ENCODE measurements around the gene TMEM39A. TPM values are rescaled to one million over a fixed set of nuclear protein-coding genes. Genes with fewer than 3 reads are reported as not detected.

Gene TMEM39A
- total and polyA plus RNA-seq, 10 of the 15 experiments (the other 5 are each of a cell fraction or from before 2014, with no cell fraction given), result 10.8 to 44.7 (median 33.2) TPM

GRCh38 chr3:119388577-119388976 is 74.8 kb downstream of the TMEM39A start:
- in situ Hi-C loops (cut with MboI) (no loop called here), intact Hi-C loops (cut with micrococcal nuclease; ENCODE audit: unreplicated experiment) (no loop called here)
- Histone ChIP-seq H3K4me2 (ENCODE audit: control insufficient read depth, insufficient read depth) (no peak overlapping the region), H3K79me2 (ENCODE audit: control insufficient read depth, insufficient read depth, low read length) (no peaks in the 10 kb centered on the region), H3K27me3 (replicated peaks in 1 of 2; ENCODE audit: control insufficient read depth in 2 of 2, insufficient read depth in 2 of 2, low read length in 1 of 2) (no peaks in the 10 kb centered on the region), H3K4me3 (no peak overlapping the region), H3K9me3 (replicated peaks; ENCODE audit: control insufficient read depth, insufficient read depth, low read length) (no peaks in the 10 kb centered on the region), H2AFZ (ENCODE audit: control insufficient read depth, low read depth, low read length) (no peak overlapping the region), H4K20me1 (ENCODE audit: control insufficient read depth, insufficient read depth) (no peaks in the 10 kb centered on the region), H3K9ac (ENCODE audit: control insufficient read depth, insufficient read depth, low read length) (no peak overlapping the region), H3K4me1 (ENCODE audit: control insufficient read depth, insufficient read depth, low read length) (no peaks in the 10 kb centered on the region), H3K36me3 (ENCODE audit: control insufficient read depth in 2 of 2, insufficient read depth in 2 of 2, low read length in 1 of 2) (peaks cover 7 to 12% of the 10 kb centered on the region in 2 experiments), H3K27ac (ENCODE audit: control insufficient read depth, insufficient read depth) (no peak overlapping the region)
- ATAC-seq (no peak), DNase-seq (ENCODE audit: low read depth, low spot score) (no peak), FAIRE-seq (no peak)
- WGBS (ENCODE audit: insufficient coverage, insufficient replicate concordance, low lambda C conversion rate, missing lambda C conversion rate), result 90% methylated on average over 8 of the region's 8 CpGs
- ChIA-PET CTCF (interaction anchor here (1.0 kb wide), 2 partner anchors 114 to 291 kb away, joined by 3 to 4 read pairs; no protein-coding TSS in a partner anchor), RAD21 (ENCODE audit: unreplicated experiment) (no interaction called here), POLR2A (no interaction called here), SMC1A (ENCODE audit: uncharacterized antibody, unreplicated experiment) (interaction anchor here (1.2 to 2.0 kb wide), 3 partner anchors 10 to 114 kb away, joined by 4 to 6 read pairs (median 4); no protein-coding TSS in a partner anchor)
- no TSS peak for BruUV-seq (replicated peaks)
- TF ChIP-seq CTCF (IDR thresholded peaks at IDR 0.05 in 2 of 3, conservative IDR thresholded peaks at IDR 0.05 in 1 of 3; ENCODE audit: control insufficient read depth in 2 of 3, extremely low read depth in 1 of 3, insufficient read depth in 1 of 3, low read depth in 3 of 3, low read length in 3 of 3), result no peak; a peak in 1 of 6 replicates
- no peak for TF ChIP-seq HSF1 (IDR thresholded peaks at IDR 0.05; ENCODE audit: low read depth, low read length)
- TF ChIP-seq CEBPB (IDR thresholded peaks at IDR 0.05; ENCODE audit: borderline replicate concordance in 1 of 2, low read depth in 2 of 2, low read length in 2 of 2), result no peak
- TF ChIP-seq FOXM1 (IDR thresholded peaks at IDR 0.05; ENCODE audit: low read depth, low read length), result no peak
- TF ChIP-seq ATF2 (IDR thresholded peaks at IDR 0.05; ENCODE audit: low read length), result no peak
- no peak for TF ChIP-seq CHD4 (IDR thresholded peaks at IDR 0.05)
- no peak for TF ChIP-seq SKIL (IDR thresholded peaks at IDR 0.05; ENCODE audit: low read depth, poor library complexity, severe bottlenecking)
- TF ChIP-seq RUNX3 (IDR thresholded peaks at IDR 0.05; ENCODE audit: low read length), result no peak
- TF ChIP-seq RB1 (IDR thresholded peaks at IDR 0.05; ENCODE audit: borderline replicate concordance), result no peak
- no peak for TF ChIP-seq TARDBP (IDR thresholded peaks at IDR 0.05; ENCODE audit: borderline replicate concordance)
- no peak for TF ChIP-seq IRF3 (IDR thresholded peaks at IDR 0.05)
- no peak for TF ChIP-seq ETV6 (conservative IDR thresholded peaks at IDR 0.05 in 1 of 2, IDR thresholded peaks at IDR 0.05 in 1 of 2; ENCODE audit: borderline replicate concordance in 1 of 2, low read depth in 1 of 2)
- no peak for TF ChIP-seq BACH1 (IDR thresholded peaks at IDR 0.05; ENCODE audit: borderline replicate concordance)
- TF ChIP-seq MEF2B (IDR thresholded peaks at IDR 0.05; ENCODE audit: partially characterized antibody, poor library complexity, severe bottlenecking), result no peak
- TF ChIP-seq TBL1XR1 (IDR thresholded peaks at IDR 0.05; ENCODE audit: low read depth, low read length), result no peak

Data from GM12878 (cell line).